OCI-M1 (cell line): ENCODE data around the gene SPIRE1.
"Not testable (repeated sequence)": the region's sequence is repeated elsewhere in the genome, so short reads cannot be mapped to it uniquely, and the experiment has no call there.

Source experiments
- DNase-seq: peaks from one replicate; lab custom pipeline; 2025; lab: John Stamatoyannopoulos, UW

The SPIRE1 gene

GRCh38 chr18:12598181-12598930, 59.6 kb downstream of the SPIRE1 start:
- peak; percentile 46 for DNase-seq

GRCh38 chr18:12597760-12598159, 60.1 kb downstream of the SPIRE1 start:
- no peak for DNase-seq

GRCh38 chr18:12595571-12596255, 62.2 kb downstream of the SPIRE1 start:
- DNase-seq: peak; percentile 74

GRCh38 chr18:12593866-12594265, 64.0 kb downstream of the SPIRE1 start:
- DNase-seq: no peak

GRCh38 chr18:12592597-12593127, 65.2 kb downstream of the SPIRE1 start:
- no peak for DNase-seq

GRCh38 chr18:12589448-12589847, 68.5 kb downstream of the SPIRE1 start:
- DNase-seq: no peak

- DNase-seq: no peak
Observed at GRCh38 chr18:12586956-12587355, 71.0 kb downstream of the SPIRE1 start.

GRCh38 chr18:12585218-12585617, 72.7 kb downstream of the SPIRE1 start:
- DNase-seq: peak; percentile 11

- DNase-seq: no peak
Observed at GRCh38 chr18:12580630-12581342, 77.1 kb downstream of the SPIRE1 start.

- DNase-seq: no peak
Observed at GRCh38 chr18:12579775-12580174, 78.1 kb downstream of the SPIRE1 start.

GRCh38 chr18:12577848-12578247, 80.1 kb downstream of the SPIRE1 start:
- no peak for DNase-seq

- no peak for DNase-seq
Observed at GRCh38 chr18:12574494-12575185, 83.3 kb downstream of the SPIRE1 start.

GRCh38 chr18:12571630-12572029, 86.3 kb downstream of the SPIRE1 start:
- DNase-seq: no peak

- no peak for DNase-seq
Observed at GRCh38 chr18:12569791-12570190, 88.1 kb downstream of the SPIRE1 start.

GRCh38 chr18:12567849-12568248, 90.1 kb downstream of the SPIRE1 start:
- no peak for DNase-seq

GRCh38 chr18:12564861-12565260, 93.0 kb downstream of the SPIRE1 start:
- DNase-seq: no peak

GRCh38 chr18:12564378-12564777, 93.5 kb downstream of the SPIRE1 start:
- DNase-seq: no peak

GRCh38 chr18:12560600-12560999, 97.3 kb downstream of the SPIRE1 start:
- DNase-seq: not testable (repeated sequence)

GRCh38 chr18:12559319-12559718, 98.6 kb downstream of the SPIRE1 start:
- DNase-seq: no peak

- no peak for DNase-seq
Observed at GRCh38 chr18:12556946-12557806, 100.7 kb downstream of the SPIRE1 start.

- no peak for DNase-seq
Observed at GRCh38 chr18:12554796-12555388, 103.0 kb downstream of the SPIRE1 start.
